Left colon (tissue), 2 donors: ENCODE measurements around the gene CABP2. TPM values are rescaled to one million over a fixed set of nuclear protein-coding genes. Genes with fewer than 3 reads are reported as not detected.
"Not testable (repeated sequence)": the region's sequence is repeated elsewhere in the genome, so short reads cannot be mapped to it uniquely, and the experiment has no call there.

Experiments
- ATAC-seq: fragments of 200-7000 bp; cut with Tn5 transposase; one replicate; pipeline ENCODE4 v1.9.1; 2020; ENCODE audit warnings: mild to moderate bottlenecking, moderate library complexity
- DNase-seq, 2 donors: peaks; one replicate each; pipeline ENCODE4 v3.0.0-alpha.2; 2020
- intact Hi-C, 2 donors: fragments of 100-400 bp; cut with DNase I in 1 of 2; cut with micrococcal nuclease in 1 of 2; formaldehyde crosslinking; loops; one replicate each; pipeline versions ENCODE4 v1.11.2 to v1.14.0; 2022; cut with DNase I, micrococcal nuclease
- microRNA-seq, 2 donors: library from miRNA; unstranded; fragments of <30 nt; microRNA quantifications; one replicate each; pipeline versions ENCODE4 v1.1.0 to v1.2.0, GENCODE V29; 2020
- total RNA-seq, 2 donors: library from RNA; stranded (reverse); fragmentation: NEBNext Ultra II Directional; extraction: Animal tissue kit (Norgen Biotek cat#: 25700); gene quantifications; one replicate each; pipeline ENCODE4 v1.2.1, GENCODE V29; 2021
- donor health status: DM: no; HTN: no; CAD: no.
- donor health status: DM: yes; HTN: yes; CAD: no.

The CABP2 gene
- total RNA-seq, 2 donors from 2014 or later = not detected

DNA sequence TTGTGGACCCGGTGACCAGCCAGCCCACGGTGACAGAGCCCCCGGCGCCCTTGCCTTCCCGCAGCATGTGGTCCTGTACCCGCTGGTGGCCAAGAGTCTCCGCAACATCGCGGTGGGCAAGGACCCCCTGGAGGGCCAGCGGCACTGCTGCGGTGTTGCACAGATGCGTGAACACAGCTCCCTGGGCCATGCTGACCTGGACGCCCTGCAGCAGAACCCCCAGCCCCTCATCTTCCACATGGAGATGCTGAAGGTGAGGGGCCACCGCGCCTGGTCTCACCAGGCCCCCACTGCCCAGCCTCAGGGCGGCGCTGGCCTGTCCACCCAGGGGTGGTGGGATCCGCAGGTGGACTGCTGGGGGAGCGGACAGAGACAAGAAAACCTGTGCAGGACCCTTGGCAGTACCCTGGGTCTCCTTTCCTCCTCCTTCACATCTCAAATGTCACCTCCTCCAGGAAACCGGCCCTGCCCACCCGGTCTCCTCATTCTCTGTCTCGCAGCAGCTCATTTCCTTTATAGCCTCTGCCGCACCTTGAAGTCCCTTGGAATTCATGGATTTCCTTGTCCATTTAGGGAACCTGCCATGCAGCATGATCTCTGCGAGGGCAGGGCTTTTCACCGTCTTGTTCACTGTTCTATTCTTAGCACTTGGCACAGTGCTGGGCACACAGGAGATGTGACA, 33.9 kb downstream of the CABP2 start:
- ATAC-seq = peak; percentile 77
- no peak for DNase-seq

GRCh38 chr11:67486481-67487195, 36.6 kb downstream of the CABP2 start:
- ATAC-seq = no peak
- no peak for DNase-seq
- intact Hi-C loops = no loop called here

More for the DNA sequence above, 33.9 kb downstream of the CABP2 start:
- intact Hi-C loops = no loop called here

DNA sequence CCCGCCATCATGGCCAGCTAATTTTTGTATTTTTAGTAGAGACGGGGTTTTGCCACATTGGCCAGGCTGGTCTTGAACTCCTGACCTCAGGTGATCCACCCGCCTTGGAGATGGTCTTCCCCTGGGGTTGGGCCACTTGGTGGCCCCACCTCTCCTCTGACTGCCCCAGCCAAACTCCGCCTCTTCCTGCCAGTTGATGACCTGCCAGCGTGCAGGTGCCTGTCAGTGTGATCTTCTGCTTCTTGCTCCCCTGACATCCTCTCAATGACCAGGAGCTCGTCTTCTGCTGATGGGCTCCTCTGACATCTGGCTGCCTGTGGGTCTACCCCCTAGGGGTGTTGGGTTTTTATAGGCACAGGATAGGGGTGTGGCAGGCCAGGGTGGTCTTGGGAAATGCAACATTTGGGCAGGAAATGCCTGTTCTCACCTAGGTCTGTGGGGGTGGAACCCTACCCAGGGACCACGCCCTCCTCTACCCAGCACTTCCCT, 37.3 kb downstream of the CABP2 start:
- peak in 1 of 2 donors; percentile 48 for DNase-seq
- intact Hi-C loops, ATAC-seq: not testable (repeated sequence)

DNA sequence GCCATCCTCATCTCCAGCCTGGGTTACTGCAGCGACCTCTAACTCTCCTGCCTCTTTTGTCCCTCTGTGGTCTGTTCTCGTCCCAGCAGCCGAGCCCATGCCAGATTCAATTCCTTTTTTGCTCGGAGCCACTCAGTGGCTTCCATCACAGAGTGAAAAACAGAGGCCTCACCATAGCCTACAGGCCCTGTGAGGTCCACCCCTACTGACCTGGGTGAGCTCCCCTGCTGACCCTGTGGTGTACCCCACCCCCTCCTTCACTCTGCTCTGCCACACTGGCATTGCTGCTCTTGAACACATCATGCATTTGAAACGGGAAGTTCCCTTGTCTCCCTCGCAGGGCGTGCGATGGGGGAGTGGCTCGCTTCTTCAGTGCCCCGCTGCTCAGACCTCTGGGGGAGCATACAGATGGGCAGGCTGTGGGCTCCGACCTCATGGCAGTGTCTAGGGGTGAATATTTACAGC, 38.4 kb downstream of the CABP2 start:
- DNase-seq (peak in 1 of 2 donors; percentile 60), ATAC-seq (no peak)
- intact Hi-C loops = no loop called here

DNA sequence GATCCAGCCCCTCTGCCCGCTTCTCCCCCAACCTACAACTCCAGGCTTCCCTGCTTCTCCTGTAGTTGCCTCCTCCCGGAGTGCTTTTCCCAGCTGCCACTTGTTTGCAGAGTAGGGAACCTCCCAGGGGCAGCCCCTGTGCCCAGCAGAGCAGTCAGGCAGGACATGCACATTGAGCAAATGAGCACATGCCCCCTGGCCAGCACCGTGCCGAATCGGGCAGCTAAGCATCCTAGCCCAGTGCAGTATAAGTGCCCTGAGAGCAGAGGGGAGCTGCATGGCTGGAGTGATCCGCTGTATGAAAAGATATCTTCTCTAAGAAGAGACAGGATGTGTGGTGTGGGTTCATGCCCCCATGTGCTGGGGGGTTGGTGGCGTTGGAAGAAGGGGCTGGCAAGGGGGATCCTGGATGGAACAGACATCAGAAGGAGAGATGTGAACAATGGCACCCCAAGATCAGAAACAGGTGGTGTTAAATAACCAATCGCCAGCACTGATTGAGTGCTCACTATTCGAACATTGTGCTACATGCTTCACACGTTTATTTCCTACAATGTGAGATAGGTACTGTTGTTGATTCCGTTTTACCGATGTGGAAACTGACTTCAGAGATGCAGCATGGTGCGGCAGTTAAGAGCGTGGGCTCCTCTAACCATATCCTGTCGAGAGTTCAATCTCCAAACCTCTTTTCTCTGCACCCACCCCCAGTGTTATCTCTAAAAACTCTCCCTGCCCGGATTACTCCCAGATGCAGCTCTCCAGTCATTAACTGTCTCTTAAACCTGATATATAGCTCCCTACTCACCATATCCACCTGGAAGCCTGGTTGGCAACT, 39.2 kb downstream of the CABP2 start:
- intact Hi-C loops = no loop called here
- ATAC-seq (no peak), DNase-seq (no peak)

DNA sequence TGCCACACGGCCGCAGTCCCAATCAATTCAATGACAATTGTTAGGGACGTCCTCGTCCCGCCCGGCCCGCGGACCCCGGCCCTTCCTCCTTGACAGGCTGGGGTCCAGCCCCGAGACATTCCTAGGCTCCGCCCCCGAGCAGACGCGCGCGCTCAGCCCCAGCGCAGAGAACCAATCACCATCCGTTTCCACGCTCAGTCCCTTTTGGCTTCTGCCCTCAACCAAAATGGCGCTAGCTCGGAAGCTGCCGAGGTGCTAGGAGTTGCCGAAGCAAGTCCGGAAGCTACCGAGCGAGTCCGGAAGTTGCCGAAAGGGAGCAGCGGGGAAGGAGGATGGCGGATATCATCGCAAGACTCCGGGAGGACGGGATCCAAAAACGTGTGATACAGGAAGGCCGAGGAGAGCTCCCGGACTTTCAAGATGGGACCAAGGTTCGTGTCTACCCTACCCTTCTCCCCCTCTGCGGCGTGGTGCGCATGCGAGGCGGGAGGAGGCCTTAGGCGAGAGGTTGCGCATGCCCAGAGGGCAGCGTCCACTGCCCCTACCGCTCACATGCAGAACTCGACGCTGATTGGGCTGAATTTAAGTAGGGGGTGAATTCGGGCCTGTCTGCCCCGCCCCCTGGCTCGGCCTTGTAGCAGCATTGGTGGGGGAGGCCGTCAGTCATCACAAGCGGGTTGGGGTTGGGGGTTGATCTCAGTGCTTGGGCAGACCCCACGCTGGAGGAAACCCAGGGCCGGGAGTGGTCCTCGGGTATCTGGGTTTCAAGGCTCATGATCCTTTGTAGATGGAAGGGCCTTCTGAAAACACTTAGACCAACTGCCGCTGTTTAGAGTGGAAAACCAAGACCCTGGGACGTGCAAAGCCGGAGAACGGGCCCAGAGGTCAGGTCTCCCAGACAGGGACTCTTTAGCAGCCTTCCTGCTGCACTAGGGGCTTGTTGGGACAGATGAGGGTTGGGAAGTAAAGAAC, 40.1 kb downstream of the CABP2 start, which contains the start of gene AIP:
TSS of gene AIP (plus strand) at position 200 of the 972 bp plus-strand sequence. CDS start at position 333, 133 bp downstream.
- peak; percentile 97 to 99 for DNase-seq
- intact Hi-C loops = no loop called here
- peak; percentile 97 for ATAC-seq

GRCh38 chr11:67482275-67482826, 40.9 kb downstream of the CABP2 start:
- intact Hi-C loops = no loop called here
- ATAC-seq = peak; percentile 57
- DNase-seq = no peak

DNA sequence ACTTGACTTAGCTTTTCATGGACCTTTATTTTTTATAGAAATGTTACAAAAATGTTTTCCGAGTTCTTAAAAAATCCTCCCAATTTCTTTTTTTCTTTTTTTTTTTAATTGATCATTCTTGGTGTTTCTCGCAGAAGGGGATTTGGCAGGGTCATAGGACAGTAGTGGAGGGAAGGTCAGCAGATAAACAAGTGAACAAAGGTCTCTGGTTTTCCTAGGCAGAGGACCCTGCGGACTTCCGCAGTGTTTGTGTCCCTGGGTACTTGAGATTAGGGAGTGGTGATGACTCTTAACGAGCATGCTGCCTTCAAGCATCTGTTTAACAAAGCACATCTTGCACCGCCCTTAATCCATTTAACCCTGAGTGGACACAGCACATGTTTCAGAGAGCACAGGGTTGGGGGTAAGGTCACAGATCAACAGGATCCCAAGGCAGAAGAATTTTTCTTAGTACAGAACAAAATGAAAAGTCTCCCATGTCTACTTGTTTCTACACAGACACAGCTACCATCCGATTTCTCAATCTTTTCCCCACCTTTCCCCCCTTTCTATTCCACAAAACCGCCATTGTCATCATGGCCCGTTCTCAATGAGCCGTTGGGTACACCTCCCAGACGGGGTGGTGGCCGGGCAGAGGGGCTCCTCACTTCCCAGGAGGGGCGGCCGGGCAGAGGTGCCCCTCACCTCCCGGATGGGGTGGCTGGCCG, 45.7 kb downstream of the CABP2 start:
- intact Hi-C loops, ATAC-seq, DNase-seq: not testable (repeated sequence)

GRCh38 chr11:67476692-67477091, 46.6 kb downstream of the CABP2 start:
- ATAC-seq, intact Hi-C loops, DNase-seq: not testable (repeated sequence)

GRCh38 chr11:67472882-67473281, 50.4 kb downstream of the CABP2 start:
- ATAC-seq (no peak), DNase-seq (no peak)

GRCh38 chr11:67470337-67471002, 52.8 kb downstream of the CABP2 start:
- no peak for DNase-seq
- intact Hi-C loops = no loop called here
- ATAC-seq = no peak

More at GRCh38 chr11:67472882-67473281, 50.4 kb downstream of the CABP2 start:
- intact Hi-C loops = no loop called here

DNA sequence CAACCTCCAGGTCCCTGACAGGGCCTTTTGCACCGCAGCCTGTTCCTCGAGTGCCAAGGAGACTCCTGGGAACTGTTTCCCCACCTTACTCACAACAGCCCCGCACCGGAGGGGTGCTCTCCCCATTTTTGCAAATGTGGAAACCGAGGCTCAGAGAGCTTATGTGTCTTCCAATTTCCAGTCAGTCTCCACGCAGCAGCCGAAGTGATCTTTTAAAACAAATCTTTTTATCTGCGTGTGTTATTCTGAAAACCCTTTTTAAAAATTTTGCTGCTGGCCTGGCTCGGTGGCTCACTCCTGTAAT, 53.8 kb downstream of the CABP2 start:
- no peak for DNase-seq
- no peak for ATAC-seq
- intact Hi-C loops = no loop called here

Small RNA genes within 50 kb of the gene (microRNA-seq; reads per million reads assigned to microRNA genes)
- 0 to 0.53 reads per million in 2 donors for gene MIR6752

Other genes starting within 250 kb of the CABP2 start
- 10 to 100 TPM; 26.9 to 29.6 TPM for gene ANKRD13D, start 234.1 kb downstream of the CABP2 start, total RNA-seq
- 10 to 100 TPM; 74.9 to 79.3 TPM for gene SSH3, start 219.9 kb downstream of the CABP2 start, total RNA-seq
- gene POLD4, start 169.9 kb downstream of the CABP2 start, total RNA-seq = 100 to 1,000 TPM; 237 to 262 TPM
- gene CLCF1, start 149.8 kb downstream of the CABP2 start, total RNA-seq = 1 to 10 TPM; 2.2 to 2.4 TPM
- gene RAD9A, start 131.5 kb downstream of the CABP2 start, total RNA-seq = 10 to 100 TPM; 27.4 to 40.6 TPM
- 100 to 1,000 TPM; 214 to 243 TPM for gene PPP1CA, start 121.6 kb downstream of the CABP2 start, total RNA-seq
- gene TBC1D10C, start 119.4 kb downstream of the CABP2 start, total RNA-seq = 1 to 10 TPM; 3.0 to 4.2 TPM
- 1 to 10 TPM in 1 of 2 donors, under 1 TPM in 1; 0.61 to 2.5 TPM for gene CARNS1, start 107.8 kb downstream of the CABP2 start, total RNA-seq
- 10 to 100 TPM; 45.3 to 47.4 TPM for gene RPS6KB2, start 95.0 kb downstream of the CABP2 start, total RNA-seq
- gene PTPRCAP, start 85.8 kb downstream of the CABP2 start, total RNA-seq = 10 to 100 TPM in 1 of 2 donors, 1 to 10 TPM in 1; 7.1 to 11.2 TPM
- gene CORO1B, start 80.0 kb downstream of the CABP2 start, total RNA-seq = 100 to 1,000 TPM; 195 to 230 TPM
- not detected for gene GPR152, start 70.7 kb downstream of the CABP2 start, total RNA-seq
- gene CABP4, start 68.1 kb downstream of the CABP2 start, total RNA-seq = 1 to 10 TPM; 1.1 to 2.0 TPM
- gene TMEM134, start 54.2 kb downstream of the CABP2 start, total RNA-seq = 10 to 100 TPM; 63.6 to 68.0 TPM
- gene AIP, start 40.4 kb downstream of the CABP2 start, total RNA-seq = 10 to 100 TPM; 31.4 to 49.6 TPM
- 100 to 1,000 TPM in 1 of 2 donors, 10 to 100 TPM in 1; 82.0 to 108 TPM for gene PITPNM1, start 18.1 kb downstream of the CABP2 start, total RNA-seq
- gene CDK2AP2, start 15.3 kb downstream of the CABP2 start, total RNA-seq = 10 to 100 TPM; 79.5 to 86.2 TPM
- 100 to 1,000 TPM; 323 to 390 TPM for gene GSTP1, start 60.4 kb upstream of the CABP2 start, total RNA-seq
- gene NDUFV1, start 83.5 kb upstream of the CABP2 start, total RNA-seq = 100 to 1,000 TPM; 292 to 377 TPM
- 10 to 100 TPM; 28.8 to 49.8 TPM for gene NUDT8, start 106.5 kb upstream of the CABP2 start, total RNA-seq
- gene TBX10, start 116.3 kb upstream of the CABP2 start, total RNA-seq = 10 to 100 TPM; 12.9 to 27.1 TPM
- 10 to 100 TPM; 13.1 to 17.7 TPM for gene ACY3, start 127.3 kb upstream of the CABP2 start, total RNA-seq
- under 1 TPM in 1 of 2 donors, not detected in 1; 0.73 TPM for gene ALDH3B2, start 151.2 kb upstream of the CABP2 start, total RNA-seq